IPS-15b (cell line): ENCODE results near the gene TNIP3.

Experiments
- H3K27me3 ChIP-seq: one replicate; pipeline ENCODE4 v1.6.1; 2013; ENCODE audit warnings: low read length; ENCODE audit not compliant: control insufficient read depth, insufficient read depth
- H3K36me3 ChIP-seq: one replicate; pipeline ENCODE4 v1.6.1; 2013; ENCODE audit warnings: low read length; ENCODE audit not compliant: control insufficient read depth, insufficient read depth
- H3K4me1 ChIP-seq: one replicate; pipeline ENCODE4 v1.6.1; 2013; ENCODE audit warnings: mild to moderate bottlenecking, low read length; ENCODE audit not compliant: control insufficient read depth, insufficient read depth
- H3K4me3 ChIP-seq: one replicate; pipeline ENCODE4 v1.5.1; 2013; ENCODE audit warnings: low read depth, low read length
- H3K9ac ChIP-seq: one replicate; pipeline ENCODE4 v1.6.1; 2013; ENCODE audit warnings: low read depth, mild to moderate bottlenecking, low read length
- H3K9me3 ChIP-seq: one replicate; pipeline ENCODE4 v1.6.1; 2013; ENCODE audit warnings: mild to moderate bottlenecking, low read length; ENCODE audit not compliant: control insufficient read depth, insufficient read depth

The TNIP3 gene

GRCh38 chr4:121127100-121127499 is 37.0 kb downstream of the TNIP3 start:
- no peaks in the 10 kb centered on the region for H3K4me1 ChIP-seq
- no peaks in the 10 kb centered on the region for H3K36me3 ChIP-seq
- no peak overlapping the region for H3K4me3 ChIP-seq
- no peaks in the 10 kb centered on the region for H3K27me3 ChIP-seq
- no peaks in the 10 kb centered on the region for H3K9me3 ChIP-seq
- no peak overlapping the region for H3K9ac ChIP-seq

- no peaks in the 10 kb centered on the region for H3K9me3 ChIP-seq
- H3K36me3 ChIP-seq, result no peaks in the 10 kb centered on the region
- no peaks in the 10 kb centered on the region for H3K27me3 ChIP-seq
- no peaks in the 10 kb centered on the region for H3K4me1 ChIP-seq
- no peak overlapping the region for H3K4me3 ChIP-seq
- no peak overlapping the region for H3K9ac ChIP-seq
These were observed 37.6 kb downstream of the TNIP3 start for GRCh38 chr4:121126449-121127006.

DNA sequence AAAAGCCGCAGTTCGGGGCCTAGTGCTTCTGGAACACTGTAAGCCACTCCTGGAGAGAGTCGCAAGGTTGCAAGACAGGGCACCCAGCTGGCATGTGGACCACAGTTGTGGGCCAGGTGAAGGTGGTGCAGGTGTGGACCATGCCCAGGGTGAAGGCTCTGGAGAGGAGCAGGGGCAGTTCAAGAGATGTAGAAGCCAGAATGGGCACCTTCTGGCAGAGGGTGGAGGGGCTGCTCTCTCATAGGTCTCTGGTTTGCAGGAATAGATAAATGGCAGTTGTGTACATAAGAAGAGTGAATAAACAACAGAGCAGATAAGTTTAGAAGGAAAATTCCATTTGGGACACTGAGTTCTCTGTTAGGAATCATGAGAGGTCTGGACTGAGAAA is 38.6 kb downstream of the TNIP3 start:
- Histone ChIP-seq H3K4me1 (no peaks in the 10 kb centered on the region), H3K27me3 (no peaks in the 10 kb centered on the region), H3K9ac (no peak overlapping the region), H3K9me3 (no peaks in the 10 kb centered on the region), H3K36me3 (no peaks in the 10 kb centered on the region), H3K4me3 (no peak overlapping the region)

- Histone ChIP-seq H3K27me3 (no peaks in the 10 kb centered on the region), H3K36me3 (no peaks in the 10 kb centered on the region), H3K4me1 (no peaks in the 10 kb centered on the region), H3K4me3 (no peak overlapping the region), H3K9ac (no peak overlapping the region), H3K9me3 (no peaks in the 10 kb centered on the region)
These were observed 41.5 kb downstream of the TNIP3 start for GRCh38 chr4:121122661-121123060.

DNA sequence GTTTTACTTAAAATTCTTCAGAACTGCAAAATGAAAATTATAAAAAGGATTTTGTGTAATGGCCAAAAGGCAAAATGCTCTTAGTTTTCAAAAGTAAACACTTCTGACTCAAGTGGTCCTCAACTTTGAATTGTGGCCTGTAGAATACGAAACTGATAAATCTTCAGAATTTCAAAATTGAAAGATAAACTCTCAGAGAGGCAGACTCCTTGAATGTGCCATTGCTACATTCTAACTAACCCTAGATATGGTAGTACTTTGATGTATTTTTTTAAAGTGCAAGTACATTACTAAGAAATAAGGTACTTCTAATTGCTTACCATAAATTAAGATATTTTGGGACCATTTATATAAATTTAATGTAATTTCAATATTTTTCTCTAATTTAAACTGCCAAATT is 44.4 kb downstream of the TNIP3 start:
- Histone ChIP-seq H3K9me3 (no peaks in the 10 kb centered on the region), H3K36me3 (no peaks in the 10 kb centered on the region), H3K4me3 (no peak overlapping the region), H3K4me1 (no peaks in the 10 kb centered on the region), H3K9ac (no peak overlapping the region), H3K27me3 (no peaks in the 10 kb centered on the region)

GRCh38 chr4:121118344-121118743 is 45.8 kb downstream of the TNIP3 start:
- Histone ChIP-seq H3K27me3 (no peaks in the 10 kb centered on the region), H3K9me3 (no peaks in the 10 kb centered on the region), H3K9ac (no peak overlapping the region), H3K4me1 (no peaks in the 10 kb centered on the region), H3K4me3 (no peak overlapping the region), H3K36me3 (no peaks in the 10 kb centered on the region)

- Histone ChIP-seq H3K9me3 (no peaks in the 10 kb centered on the region), H3K9ac (no peak overlapping the region), H3K27me3 (no peaks in the 10 kb centered on the region), H3K4me1 (no peaks in the 10 kb centered on the region), H3K36me3 (no peaks in the 10 kb centered on the region), H3K4me3 (no peak overlapping the region)
These were observed 49.4 kb downstream of the TNIP3 start for GRCh38 chr4:121114756-121115155.

DNA sequence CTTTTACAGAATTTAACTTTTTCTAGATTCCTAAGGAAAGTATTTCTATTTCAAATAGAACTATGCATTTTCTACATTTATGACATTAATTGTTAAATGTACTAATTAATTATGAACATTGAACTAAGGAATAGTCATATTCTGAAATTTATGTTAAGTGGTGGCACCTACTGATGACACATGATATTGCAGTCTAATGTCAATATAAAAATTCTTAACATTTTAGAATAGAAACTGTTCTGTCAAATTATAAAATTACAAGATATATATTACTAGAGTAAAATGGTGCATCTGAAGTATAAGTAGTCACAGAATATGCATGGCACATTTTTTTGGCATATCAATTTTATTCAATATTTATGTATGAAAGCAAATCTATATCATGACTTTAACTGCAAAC is 51.6 kb downstream of the TNIP3 start:
- Histone ChIP-seq H3K36me3 (no peaks in the 10 kb centered on the region), H3K4me3 (no peak overlapping the region), H3K4me1 (no peaks in the 10 kb centered on the region), H3K27me3 (no peaks in the 10 kb centered on the region), H3K9me3 (no peaks in the 10 kb centered on the region), H3K9ac (no peak overlapping the region)

DNA sequence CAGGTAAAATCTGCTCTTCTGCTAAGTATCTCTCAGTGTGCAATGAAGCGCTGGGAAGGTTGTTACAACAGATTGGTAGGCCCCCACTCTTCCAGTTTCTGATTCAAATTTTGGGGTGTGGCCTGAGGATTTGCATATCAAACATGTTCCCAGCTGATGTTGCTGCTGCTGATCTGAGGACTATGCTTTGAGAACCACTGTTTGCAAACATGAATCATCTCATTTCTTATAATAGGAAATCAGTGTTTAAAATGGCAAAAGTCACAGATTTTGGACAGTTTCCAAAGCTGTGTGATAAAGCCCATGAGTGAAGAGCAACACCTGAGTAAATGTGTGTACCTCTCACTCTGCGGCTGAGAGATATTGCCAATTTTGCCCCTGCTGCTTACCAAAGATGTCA is 55.6 kb downstream of the TNIP3 start:
- Histone ChIP-seq H3K36me3 (no peaks in the 10 kb centered on the region), H3K27me3 (no peaks in the 10 kb centered on the region), H3K9ac (no peak overlapping the region), H3K4me3 (no peak overlapping the region), H3K4me1 (no peaks in the 10 kb centered on the region), H3K9me3 (no peaks in the 10 kb centered on the region)

DNA sequence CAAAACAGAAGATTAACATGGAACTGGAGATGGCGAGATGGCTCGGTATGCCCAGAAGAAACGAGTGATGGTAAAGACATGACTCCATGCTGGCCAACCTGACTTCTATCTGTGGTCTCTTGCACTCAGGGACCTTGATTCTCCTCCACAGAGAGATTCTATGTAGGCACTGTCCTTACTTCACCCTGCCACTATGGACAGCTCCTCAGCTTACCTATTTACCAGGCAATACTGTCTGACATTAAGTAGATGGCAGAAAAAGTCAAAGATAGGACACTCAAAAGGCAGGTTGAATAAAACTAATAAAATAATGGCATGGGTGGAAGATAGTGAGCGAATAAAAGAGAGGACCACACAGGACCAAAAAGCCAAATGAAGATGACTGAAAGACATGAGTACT is 56.6 kb downstream of the TNIP3 start:
- no peaks in the 10 kb centered on the region for H3K27me3 ChIP-seq
- H3K4me1 ChIP-seq, result no peaks in the 10 kb centered on the region
- no peak overlapping the region for H3K9ac ChIP-seq
- H3K4me3 ChIP-seq, result no peak overlapping the region
- no peaks in the 10 kb centered on the region for H3K9me3 ChIP-seq
- no peaks in the 10 kb centered on the region for H3K36me3 ChIP-seq

DNA sequence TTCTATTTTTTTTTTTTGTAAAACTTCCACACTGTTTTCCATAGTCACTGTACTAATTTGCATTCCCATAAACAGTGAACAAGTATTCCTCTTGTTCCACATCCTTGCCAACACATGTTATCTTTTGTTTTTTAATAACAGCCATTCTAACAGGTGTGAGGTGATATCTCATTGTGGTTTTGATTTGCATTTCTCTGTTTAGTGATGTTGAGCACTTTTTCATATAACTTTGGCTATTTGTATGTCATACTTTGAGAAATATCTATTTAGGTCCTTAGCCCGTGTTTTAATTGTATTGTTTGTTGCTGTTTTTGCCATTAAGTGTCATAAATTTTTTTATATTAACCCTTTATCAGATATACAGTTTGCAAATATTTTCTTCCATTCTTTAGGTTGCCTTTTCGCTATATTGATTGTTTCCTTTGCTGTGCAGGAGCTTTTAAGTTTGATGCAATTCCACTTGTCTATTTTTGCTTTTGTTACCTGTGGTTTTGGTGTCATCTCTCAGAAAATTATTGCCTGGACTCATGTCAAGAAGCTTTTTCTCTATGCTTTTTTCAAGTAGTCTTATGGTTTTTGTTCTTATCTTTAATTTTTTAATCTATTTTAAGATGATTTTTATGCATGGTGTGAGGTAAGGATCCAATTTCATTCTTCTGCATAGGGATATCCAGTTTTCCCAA is 63.9 kb downstream of the TNIP3 start:
- Histone ChIP-seq H3K9me3 (no peaks in the 10 kb centered on the region), H3K27me3 (no peaks in the 10 kb centered on the region), H3K36me3 (no peaks in the 10 kb centered on the region), H3K4me3 (no peak overlapping the region), H3K4me1 (no peaks in the 10 kb centered on the region), H3K9ac (no peak overlapping the region)

GRCh38 chr4:121098266-121098665 is 65.9 kb downstream of the TNIP3 start:
- Histone ChIP-seq H3K4me1 (no peaks in the 10 kb centered on the region), H3K4me3 (no peak overlapping the region), H3K36me3 (no peaks in the 10 kb centered on the region), H3K9me3 (no peaks in the 10 kb centered on the region), H3K9ac (no peak overlapping the region), H3K27me3 (no peaks in the 10 kb centered on the region)
